Measurements from ENCODE around the gene CEACAM5.

DNA sequence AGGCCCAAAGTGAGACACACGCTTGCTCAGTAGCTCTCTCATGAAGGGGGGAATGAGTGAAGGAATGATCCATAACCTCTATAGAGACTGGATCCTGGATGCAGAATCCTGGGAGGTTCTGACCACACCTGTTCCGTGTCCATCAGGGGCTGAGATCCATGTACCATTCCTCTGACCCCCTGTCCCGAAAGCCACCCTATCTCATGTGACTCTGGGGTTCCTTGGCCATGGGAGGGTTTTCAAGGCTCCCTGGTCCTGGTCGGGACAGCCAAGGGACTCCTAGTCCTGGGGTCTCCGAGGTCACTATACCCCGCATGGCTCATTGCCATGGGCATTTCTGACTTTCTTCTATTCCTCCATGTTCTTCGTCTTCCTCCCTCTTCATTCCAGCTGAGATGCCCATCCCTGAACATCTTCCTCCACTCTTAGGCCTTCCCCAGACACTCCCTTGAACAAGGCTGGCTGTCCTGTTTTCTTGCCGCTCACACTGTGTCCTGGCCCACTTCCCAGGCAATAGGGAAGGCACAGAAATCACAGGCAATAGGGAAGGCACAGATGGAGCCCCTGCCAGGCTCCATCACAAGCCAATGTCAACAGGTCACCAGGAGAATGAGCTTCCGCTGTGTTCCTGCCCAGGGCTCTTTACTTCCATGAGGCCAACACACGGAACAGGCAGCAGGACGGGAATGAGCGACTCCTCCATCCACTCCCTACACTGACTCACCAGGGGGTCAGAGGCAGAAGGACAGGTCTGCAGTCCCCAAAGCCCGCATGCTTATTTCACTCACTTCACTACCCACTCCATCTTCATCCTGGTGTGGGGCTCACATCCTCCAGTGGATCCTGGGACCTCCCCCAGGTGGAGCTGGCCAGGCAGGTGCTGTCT lies 3.2 kb downstream of the CEACAM5 start:
- TF ChIP-seq POLR2A (IDR thresholded peaks at IDR 0.05) (no peak), CTCF (IDR thresholded peaks at IDR 0.05) (no peak)

Data from testis (tissue), 2 donors.